ENCODE results near the gene CELF3.

Gene CELF3

DNA sequence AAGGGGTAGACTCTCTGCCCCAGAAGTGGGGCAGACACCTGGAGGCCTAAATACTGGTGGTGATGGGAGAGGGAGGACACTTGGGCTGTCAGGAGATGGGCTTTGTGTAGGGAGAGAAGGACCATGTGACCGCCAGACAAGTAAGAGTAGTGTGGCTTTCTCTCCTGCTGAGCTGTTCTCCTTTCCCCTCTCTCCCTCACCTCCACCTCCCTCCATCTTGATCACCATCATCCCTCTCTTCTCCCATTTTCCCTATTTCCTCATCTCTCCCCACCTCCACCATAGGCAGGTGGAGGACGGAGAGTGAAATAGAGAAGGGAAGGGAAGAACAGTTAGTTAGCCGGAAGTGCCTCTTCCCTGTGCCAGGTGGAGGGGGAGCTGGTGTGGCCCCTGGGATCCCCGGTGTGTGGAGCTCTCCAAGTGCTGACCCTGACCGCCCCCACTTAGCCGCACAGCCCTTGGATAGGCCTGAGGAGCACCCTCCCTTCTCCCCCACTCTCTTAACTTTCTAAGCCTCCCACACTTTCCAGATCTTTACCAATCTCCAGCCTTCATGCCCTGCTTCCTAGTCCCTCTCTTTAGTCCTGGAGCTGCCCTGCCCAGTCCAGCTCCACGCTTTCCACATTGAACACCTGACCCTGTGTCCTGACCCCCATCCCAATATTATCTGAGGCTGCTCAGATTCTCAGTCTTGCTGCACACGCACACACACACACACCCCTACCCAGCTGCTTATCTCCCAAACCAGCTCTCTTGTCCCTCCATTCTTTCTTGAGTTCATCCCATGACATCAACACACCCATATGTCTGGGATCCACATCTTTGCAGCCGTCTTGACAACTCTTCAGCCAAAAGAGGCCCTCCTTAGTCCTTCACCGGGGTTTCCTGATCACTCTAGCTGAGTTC, 1.5 kb downstream of the CELF3 start:
- TF ChIP-seq FOXP2 (optimal IDR thresholded peaks at IDR 0.05; ENCODE audit: borderline replicate concordance, extremely low read depth, extremely low read length, insufficient read depth): no peak
- TF ChIP-seq TAF1 (IDR thresholded peaks at IDR 0.05; ENCODE audit: borderline replicate concordance, insufficient read depth, low read length): no peak
- TF ChIP-seq SIN3A (IDR thresholded peaks at IDR 0.05; ENCODE audit: borderline replicate concordance, insufficient read depth, low read length): no peak
- TF ChIP-seq, protein P1, sequence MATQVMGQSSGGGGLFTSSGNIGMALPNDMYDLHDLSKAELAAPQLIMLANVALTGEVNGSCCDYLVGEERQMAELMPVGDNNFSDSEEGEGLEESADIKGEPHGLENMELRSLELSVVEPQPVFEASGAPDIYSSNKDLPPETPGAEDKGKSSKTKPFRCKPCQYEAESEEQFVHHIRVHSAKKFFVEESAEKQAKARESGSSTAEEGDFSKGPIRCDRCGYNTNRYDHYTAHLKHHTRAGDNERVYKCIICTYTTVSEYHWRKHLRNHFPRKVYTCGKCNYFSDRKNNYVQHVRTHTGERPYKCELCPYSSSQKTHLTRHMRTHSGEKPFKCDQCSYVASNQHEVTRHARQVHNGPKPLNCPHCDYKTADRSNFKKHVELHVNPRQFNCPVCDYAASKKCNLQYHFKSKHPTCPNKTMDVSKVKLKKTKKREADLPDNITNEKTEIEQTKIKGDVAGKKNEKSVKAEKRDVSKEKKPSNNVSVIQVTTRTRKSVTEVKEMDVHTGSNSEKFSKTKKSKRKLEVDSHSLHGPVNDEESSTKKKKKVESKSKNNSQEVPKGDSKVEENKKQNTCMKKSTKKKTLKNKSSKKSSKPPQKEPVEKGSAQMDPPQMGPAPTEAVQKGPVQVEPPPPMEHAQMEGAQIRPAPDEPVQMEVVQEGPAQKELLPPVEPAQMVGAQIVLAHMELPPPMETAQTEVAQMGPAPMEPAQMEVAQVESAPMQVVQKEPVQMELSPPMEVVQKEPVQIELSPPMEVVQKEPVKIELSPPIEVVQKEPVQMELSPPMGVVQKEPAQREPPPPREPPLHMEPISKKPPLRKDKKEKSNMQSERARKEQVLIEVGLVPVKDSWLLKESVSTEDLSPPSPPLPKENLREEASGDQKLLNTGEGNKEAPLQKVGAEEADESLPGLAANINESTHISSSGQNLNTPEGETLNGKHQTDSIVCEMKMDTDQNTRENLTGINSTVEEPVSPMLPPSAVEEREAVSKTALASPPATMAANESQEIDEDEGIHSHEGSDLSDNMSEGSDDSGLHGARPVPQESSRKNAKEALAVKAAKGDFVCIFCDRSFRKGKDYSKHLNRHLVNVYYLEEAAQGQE (IDR thresholded peaks at IDR 0.05; ENCODE audit: insufficient read depth in 1 of 2, low read depth in 2 of 2, low read length in 2 of 2): peak; percentile 21 to 70; a peak in 2 of 4 replicates
- TF ChIP-seq POLR2AphosphoS5 (IDR thresholded peaks at IDR 0.05; ENCODE audit: low read depth, low read length): no peak

DNA sequence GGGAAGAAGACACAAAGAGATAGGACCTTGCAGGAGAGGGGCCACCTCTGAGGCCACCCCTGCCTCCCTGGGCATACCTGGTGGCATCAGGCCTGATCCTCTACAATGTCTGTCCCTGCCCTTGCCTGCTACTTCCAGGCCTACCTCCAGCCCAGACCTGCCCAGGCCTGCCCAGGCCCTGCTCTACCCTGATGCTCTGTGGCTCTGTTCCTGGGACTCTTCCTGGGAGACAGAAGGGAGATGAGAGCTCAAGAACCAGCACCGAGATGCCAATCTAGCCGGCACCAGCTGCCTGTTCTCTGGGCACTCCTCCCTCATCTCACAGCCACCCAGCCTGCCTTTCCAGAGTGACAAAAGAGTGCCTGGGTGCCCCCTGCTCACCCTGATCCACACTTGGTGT, 2.7 kb downstream of the CELF3 start:
- no peak for TF ChIP-seq POLR2AphosphoS5 (IDR thresholded peaks at IDR 0.05; ENCODE audit: low read depth, low read length)
- TF ChIP-seq, protein P1 (IDR thresholded peaks at IDR 0.05; ENCODE audit: insufficient read depth in 1 of 2, low read depth in 2 of 2, low read length in 2 of 2): no peak
- no peak for TF ChIP-seq SIN3A (IDR thresholded peaks at IDR 0.05; ENCODE audit: borderline replicate concordance, insufficient read depth, low read length)
- TF ChIP-seq TAF1 (IDR thresholded peaks at IDR 0.05; ENCODE audit: borderline replicate concordance, insufficient read depth, low read length): no peak
- no peak for TF ChIP-seq FOXP2 (optimal IDR thresholded peaks at IDR 0.05; ENCODE audit: borderline replicate concordance, extremely low read depth, extremely low read length, insufficient read depth)

DNA sequence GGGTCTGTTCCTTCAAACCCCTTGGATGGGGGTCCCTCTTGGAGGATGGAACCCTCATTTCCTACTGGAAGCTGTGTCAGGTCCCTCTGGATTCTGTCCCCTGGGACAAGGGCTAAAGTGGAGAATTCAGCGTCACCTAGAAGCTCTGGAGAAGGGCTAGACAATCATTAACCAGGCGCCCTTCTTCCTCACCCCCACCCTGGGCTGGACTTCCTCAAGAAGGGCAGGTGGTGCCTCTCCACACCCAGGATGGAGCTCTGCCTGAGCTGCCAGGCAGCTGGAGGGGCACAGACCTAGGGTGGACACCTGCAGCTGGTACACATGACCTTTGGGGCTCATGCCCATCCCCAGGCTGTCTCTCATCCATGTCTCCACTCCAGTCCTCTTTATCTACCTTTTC, 3.6 kb downstream of the CELF3 start:
- TF ChIP-seq, protein P1 (IDR thresholded peaks at IDR 0.05; ENCODE audit: insufficient read depth in 1 of 2, low read depth in 2 of 2, low read length in 2 of 2): no peak
- TF ChIP-seq FOXP2 (optimal IDR thresholded peaks at IDR 0.05; ENCODE audit: borderline replicate concordance, extremely low read depth, extremely low read length, insufficient read depth): no peak

DNA sequence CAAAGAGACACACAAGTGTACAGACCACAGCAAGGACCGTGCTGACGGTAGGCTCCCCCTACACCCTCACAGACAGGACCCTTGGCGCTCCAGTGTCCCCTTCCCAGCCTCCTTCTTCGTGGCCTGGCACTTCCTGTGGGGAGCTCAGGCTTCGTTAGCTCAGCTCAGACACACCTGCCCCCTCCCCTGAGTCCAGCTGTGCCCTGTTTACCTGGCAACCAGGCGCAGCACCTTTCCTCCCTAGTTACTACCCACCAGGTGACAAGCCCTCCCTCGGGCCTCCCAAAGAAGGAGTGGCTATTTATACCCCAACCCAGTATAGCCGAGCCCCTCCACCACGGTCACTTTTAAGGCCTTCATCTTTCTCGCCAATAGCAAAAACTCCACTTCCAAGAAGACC, 4.7 kb downstream of the CELF3 start:
- TF ChIP-seq FOXP2 (optimal IDR thresholded peaks at IDR 0.05; ENCODE audit: borderline replicate concordance, extremely low read depth, extremely low read length, insufficient read depth) (no peak), TAF1 (IDR thresholded peaks at IDR 0.05; ENCODE audit: borderline replicate concordance, insufficient read depth, low read length) (no peak)

DNA sequence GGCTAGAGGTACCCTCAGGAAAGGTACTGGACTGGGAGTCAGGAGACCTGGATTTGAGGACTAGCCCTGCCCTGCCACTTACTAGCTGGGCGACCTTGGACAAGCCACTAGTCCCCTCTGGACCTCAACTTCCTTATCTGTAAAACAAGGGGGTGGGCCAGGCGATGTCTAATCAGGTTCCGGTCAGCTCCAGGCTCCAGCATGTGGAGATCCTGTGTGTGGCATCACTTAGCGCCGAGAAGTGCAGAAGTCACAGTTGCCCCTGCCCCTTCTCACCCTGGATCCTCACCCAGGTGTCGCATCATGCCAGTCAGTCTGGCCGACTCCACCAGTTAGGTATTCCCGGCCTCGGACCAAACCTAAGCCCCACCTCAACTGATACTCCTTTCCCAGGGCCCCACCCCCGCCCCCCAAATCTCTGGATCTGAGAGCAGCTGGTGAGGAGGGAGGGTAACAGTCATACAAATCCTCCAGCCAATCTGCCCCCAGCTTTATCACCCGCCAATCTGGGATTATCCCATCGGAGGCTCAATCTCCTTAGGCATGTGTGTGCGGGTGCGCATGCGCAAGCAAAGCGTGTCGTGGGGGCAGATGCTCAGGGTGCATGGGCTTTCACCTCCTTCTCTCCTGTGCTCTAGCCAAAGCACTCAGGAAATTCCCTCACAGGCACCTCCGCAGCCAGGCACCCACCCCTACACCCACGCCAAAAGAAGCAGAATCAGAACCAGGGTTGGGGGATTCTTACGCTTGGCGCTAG, 5.4 kb downstream of the CELF3 start:
- no peak for TF ChIP-seq SIN3A (IDR thresholded peaks at IDR 0.05; ENCODE audit: borderline replicate concordance, insufficient read depth, low read length)
- TF ChIP-seq, protein P1 (IDR thresholded peaks at IDR 0.05; ENCODE audit: insufficient read depth in 1 of 2, low read depth in 2 of 2, low read length in 2 of 2): no peak
- no peak for TF ChIP-seq FOXP2 (optimal IDR thresholded peaks at IDR 0.05; ENCODE audit: borderline replicate concordance, extremely low read depth, extremely low read length, insufficient read depth)
- TF ChIP-seq POLR2AphosphoS5 (IDR thresholded peaks at IDR 0.05; ENCODE audit: low read depth, low read length): no peak
- TF ChIP-seq TAF1 (IDR thresholded peaks at IDR 0.05; ENCODE audit: borderline replicate concordance, insufficient read depth, low read length): no peak

Data from PFSK-1 (cell line).